Measurements from ENCODE around the gene SPG21.

- TF ChIP-seq CTCF (IDR thresholded peaks at IDR 0.05) = no peak
- TF ChIP-seq POLR2A (IDR thresholded peaks at IDR 0.05) = no peak
- TF ChIP-seq POLR2AphosphoS5 (IDR thresholded peaks at IDR 0.05) = no peak
- TF ChIP-seq EP300 (IDR thresholded peaks at IDR 0.05) = no peak
Measured at GRCh38 chr15:64954395-64954794, 35.3 kb downstream of the SPG21 start.

All from stomach (tissue), 4 donors.